SJSA1 (cell line): ENCODE measurements around the gene NCEH1. TPM values are rescaled to one million over a fixed set of nuclear protein-coding genes. Genes with fewer than 3 reads are reported as not detected.
A peak's percentile ranks its signal among the peaks of the same experiment; 100 is the strongest.
"Not testable (repeated sequence)": the region's sequence is repeated elsewhere in the genome, so short reads cannot be mapped to it uniquely, and the experiment has no call there.

Source experiments
- DNase-seq, 2 experiments: peaks; one replicate each; pipeline ENCODE4 v3.0.0-alpha.2; 2015 to 2020; ENCODE audit warnings: low spot score in 2 of 2, low read depth in 1 of 2
- H3K27ac ChIP-seq: fragments of 250-450 bp; sonication (Bioruptor Pico); 2 replicates; pipeline ENCODE4 v1.5.1; 2020; ENCODE audit warnings: mild to moderate bottlenecking, moderate library complexity
- H3K27me3 ChIP-seq: fragments of 250-450 bp; sonication (Bioruptor Pico); replicated peaks from 2 replicates; pipeline ENCODE4 v1.5.1; 2020; ENCODE audit warnings: mild to moderate bottlenecking, moderate library complexity
- H3K36me3 ChIP-seq: fragments of 250-450 bp; sonication (Bioruptor Pico); 2 replicates; pipeline ENCODE4 v1.5.1; 2020; ENCODE audit warnings: mild to moderate bottlenecking
- H3K4me1 ChIP-seq: fragments of 250-450 bp; sonication (Bioruptor Pico); replicated peaks from 2 replicates; pipeline ENCODE4 v1.6.1; 2021; ENCODE audit warnings: mild to moderate bottlenecking
- H3K4me3 ChIP-seq: fragments of 250-450 bp; sonication (Bioruptor Pico); 2 replicates; pipeline ENCODE4 v1.5.1; 2020; ENCODE audit warnings: mild to moderate bottlenecking
- H3K9me3 ChIP-seq: fragments of 250-450 bp; sonication (Bioruptor Pico); replicated peaks from 2 replicates; pipeline ENCODE4 v1.5.1; 2020; ENCODE audit warnings: mild to moderate bottlenecking
- total RNA-seq: library from RNA; depleted of rRNA; stranded (reverse); fragments of >200 nt; shearing (Covaris generic); gene quantifications from 2 replicates; pipeline ENCODE4 v1.2.3, GENCODE V29; 2014

Gene NCEH1
- total RNA-seq, 1 experiment from 2014 or later, result 16.4 TPM

DNA sequence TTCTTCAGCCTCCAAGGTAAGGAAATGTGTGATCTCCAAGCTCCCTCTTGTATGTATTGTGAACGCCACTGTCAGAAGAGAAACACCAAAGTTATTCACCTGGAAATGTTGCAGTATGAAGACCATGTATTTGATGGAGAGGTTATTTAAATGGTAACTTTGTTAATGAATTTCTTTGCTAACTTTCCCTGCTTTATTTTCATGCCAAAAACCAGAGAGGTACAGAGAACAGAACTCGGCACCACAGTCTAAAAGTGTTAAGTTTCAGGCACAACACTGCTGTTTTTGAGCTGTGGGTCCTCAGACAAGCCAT is 114.5 kb downstream of the NCEH1 start:
- Histone ChIP-seq H3K36me3 (no peaks in the 10 kb centered on the region), H3K27me3 (no peaks in the 10 kb centered on the region), H3K4me3 (no peak overlapping the region), H3K4me1 (peaks cover 14% of the 10 kb centered on the region), H3K27ac (peak overlapping the region; percentile 29; the same call in 1 of the 2 replicates), H3K9me3 (no peaks in the 10 kb centered on the region)
- DNase-seq, result no peak

DNA sequence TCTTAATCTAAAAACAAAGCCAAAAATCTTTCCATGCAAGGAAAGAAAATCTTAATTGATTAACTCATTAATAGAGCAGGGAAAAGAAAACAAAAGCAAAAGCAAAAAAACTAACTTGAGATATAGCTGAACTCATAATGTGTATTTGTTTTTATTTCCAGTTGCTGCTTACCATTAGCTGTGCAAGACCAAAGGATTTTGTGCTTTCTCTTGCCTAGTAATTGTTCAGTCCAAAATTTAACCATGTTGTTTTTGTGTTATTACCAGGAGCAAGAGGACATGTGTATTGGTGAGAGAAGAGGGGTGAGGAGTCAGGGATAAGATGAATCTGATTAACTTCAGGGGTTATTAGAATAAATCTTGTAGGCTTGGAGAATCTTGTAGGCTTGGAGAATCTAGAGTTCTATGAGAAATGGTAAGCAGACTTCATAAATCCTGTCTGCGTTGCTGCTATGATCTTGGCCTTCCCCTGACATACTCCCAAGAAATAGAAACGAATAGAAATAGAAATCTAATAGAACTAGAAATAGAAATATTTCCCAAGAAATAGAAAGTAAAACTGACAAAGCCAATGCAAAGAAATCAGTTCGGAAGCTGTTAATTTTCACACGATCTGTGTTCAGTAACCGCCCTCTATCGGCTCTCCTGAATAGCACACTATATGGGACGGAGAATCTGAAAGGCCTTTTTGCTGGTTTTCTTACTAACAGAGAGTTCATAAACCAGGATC is 115.0 kb downstream of the NCEH1 start:
- DNase-seq, result peak in 1 of 2 experiments; percentile 63

DNA sequence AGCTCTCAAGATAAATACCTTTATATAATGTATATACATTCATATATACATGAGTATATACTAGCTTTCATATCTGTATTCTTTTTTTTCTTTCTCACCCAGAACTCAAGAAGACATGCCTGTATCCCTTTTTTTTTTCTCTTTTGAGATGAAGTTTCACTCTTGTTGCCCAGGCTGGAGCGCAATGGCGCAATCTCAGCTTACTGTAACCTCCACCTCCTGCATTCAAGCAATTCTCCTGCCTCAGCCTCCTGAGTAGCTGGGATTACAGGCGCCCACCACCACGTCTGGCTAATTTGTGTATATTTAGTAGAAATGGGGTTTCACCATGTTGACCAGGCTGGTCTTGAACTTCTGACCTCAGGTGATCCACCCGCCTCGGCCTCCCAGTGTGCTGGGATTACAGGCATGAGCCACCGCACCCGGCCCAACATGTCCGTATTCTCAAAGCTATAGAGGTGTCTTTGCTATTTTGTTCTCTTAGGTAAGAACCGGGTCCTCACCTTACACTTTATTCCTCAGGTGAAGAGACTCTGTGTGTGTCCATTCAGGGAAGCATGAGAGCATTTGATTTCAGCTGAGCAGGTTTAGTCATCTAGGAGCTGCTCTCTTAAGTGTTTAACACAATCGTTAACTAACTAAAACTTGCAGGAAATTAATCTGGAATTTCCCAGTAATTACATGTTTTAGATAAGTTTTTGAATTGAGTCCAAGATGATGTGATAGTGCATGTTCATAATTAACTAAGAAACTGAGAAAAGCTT is 115.8 kb downstream of the NCEH1 start:
- not testable (repeated sequence) for H3K27me3 ChIP-seq, H3K4me3 ChIP-seq, H3K36me3 ChIP-seq, H3K27ac ChIP-seq, DNase-seq, H3K9me3 ChIP-seq
- peaks cover 14% of the 10 kb centered on the region for H3K4me1 ChIP-seq

More for the DNA sequence above, 115.0 kb downstream of the NCEH1 start:
- peak overlapping the region; percentile 29 for H3K27ac ChIP-seq
- H3K4me3 ChIP-seq, result peak overlapping the region; percentile 14
- no peaks in the 10 kb centered on the region for H3K9me3 ChIP-seq
- no peaks in the 10 kb centered on the region for H3K36me3 ChIP-seq
- no peaks in the 10 kb centered on the region for H3K27me3 ChIP-seq
- peaks cover 14% of the 10 kb centered on the region for H3K4me1 ChIP-seq

DNA sequence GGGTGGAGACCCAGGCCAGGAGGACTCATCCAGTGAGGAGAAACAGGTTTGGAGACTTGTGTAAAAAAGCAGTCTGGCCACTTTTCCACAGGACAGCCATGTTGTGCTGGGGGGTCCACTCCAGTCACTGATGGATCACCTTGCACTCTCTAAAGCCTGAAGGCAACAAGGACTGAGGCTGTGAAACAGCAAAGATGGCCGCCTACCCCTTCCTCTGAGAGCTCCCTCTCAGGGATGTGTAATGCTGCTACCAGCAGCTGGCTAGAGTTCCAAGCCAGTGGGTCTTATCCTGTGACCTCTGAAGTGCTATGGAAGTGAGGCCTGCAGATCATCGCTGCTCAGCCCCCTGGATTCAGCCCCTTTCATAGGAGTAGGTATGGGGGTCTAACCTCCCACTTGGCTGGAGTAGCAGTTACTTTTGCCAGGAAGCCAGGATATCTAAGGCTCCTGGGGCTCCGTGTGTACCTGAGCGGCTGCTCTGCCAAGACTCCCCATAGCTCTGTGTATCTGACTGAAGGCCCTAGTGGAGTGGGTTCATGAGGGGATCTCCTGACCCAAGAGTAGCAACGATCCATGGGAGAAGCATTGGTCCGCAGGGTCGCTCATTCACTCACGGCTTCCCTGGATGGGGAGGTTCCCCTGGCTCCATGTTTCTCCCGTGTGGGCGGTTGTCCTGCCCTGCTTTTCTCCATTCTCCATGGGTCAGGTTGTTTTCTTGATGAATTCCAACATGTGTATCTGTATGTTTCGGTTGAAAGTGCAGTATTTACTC is 117.8 kb downstream of the NCEH1 start:
- no peak for DNase-seq
- Histone ChIP-seq H3K4me3 (no peak overlapping the region), H3K27ac (no peak overlapping the region), H3K4me1 (peaks cover 14% of the 10 kb centered on the region), H3K27me3 (no peaks in the 10 kb centered on the region), H3K9me3 (no peaks in the 10 kb centered on the region), H3K36me3 (no peaks in the 10 kb centered on the region)

DNA sequence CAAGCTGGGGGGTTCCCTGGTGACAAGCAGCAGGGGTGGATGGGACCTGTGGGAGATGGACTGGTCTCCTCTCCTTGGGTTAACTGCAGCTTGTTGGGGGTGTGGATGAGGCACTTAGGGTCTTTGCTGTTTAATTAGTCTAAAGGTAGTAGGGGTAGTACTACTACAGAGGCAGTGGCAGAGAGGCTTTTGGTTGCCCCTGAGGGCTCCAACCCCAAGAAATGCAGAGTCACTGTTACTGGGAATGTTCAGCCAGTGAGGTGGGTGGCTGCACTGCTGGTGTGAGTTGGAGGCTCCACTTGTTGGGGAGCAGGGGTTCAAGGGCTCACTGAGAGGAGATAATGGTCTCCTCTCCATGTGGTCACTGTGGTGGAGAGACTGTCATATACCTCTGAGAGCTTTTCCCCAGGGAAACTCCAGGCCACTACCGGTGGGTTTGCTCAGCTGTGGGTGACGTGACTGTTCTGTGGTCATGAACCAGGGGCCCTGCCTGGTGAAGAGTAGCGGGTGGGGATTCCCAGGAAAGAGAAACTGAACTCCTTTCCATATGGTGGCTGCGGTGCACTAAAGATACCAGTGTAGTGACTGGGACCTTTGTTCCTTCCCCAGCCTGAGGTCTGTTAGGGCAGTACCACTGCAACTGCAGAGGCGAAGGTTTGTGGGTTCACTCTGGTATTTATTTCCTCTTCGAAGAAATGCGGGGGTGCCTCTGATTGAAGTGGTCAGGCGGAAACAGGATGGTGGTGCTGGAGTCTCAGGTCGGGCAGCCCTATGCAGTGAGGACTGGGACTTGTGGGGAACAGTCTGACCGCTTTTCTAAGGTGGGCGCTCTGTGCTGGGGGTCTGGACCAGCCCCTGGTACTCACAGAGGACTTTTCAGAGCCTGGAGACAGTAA is 118.7 kb downstream of the NCEH1 start:
- H3K9me3 ChIP-seq, result no peaks in the 10 kb centered on the region
- no peaks in the 10 kb centered on the region for H3K27me3 ChIP-seq
- H3K4me3 ChIP-seq, result no peak overlapping the region
- peak; percentile 60 to 69 for DNase-seq
- peaks cover 14% of the 10 kb centered on the region for H3K4me1 ChIP-seq
- H3K27ac ChIP-seq, result peak overlapping the region; percentile 43
- no peaks in the 10 kb centered on the region for H3K36me3 ChIP-seq

DNA sequence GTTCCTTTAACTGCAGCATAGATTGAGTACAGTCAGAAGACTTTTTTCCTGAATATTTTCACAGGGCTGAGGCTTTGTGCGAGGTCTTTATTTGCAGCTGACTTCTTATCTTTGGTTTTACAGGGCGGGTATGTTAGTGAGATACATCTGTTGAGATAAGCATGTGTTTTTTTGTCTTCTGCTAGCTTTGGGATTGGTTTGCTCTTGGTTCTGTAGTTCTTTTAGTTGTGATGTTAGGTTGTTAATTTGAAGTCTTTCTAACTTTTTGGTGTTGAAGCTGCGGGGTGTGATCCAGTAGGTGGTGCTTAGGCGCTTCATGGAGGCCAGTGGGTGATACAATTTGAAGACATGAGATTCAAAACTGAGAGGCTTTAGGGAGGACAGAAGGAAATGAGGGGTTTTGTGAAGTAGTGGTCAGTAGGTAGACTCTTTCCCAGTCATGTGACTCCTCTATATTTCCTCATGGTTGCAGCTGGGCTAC is 119.7 kb downstream of the NCEH1 start:
- no peaks in the 10 kb centered on the region for H3K9me3 ChIP-seq
- H3K27me3 ChIP-seq, result no peaks in the 10 kb centered on the region
- no peak overlapping the region for H3K27ac ChIP-seq
- H3K4me3 ChIP-seq, result no peak overlapping the region
- H3K4me1 ChIP-seq, result peaks cover 19% of the 10 kb centered on the region
- DNase-seq, result no peak
- no peaks in the 10 kb centered on the region for H3K36me3 ChIP-seq

DNA sequence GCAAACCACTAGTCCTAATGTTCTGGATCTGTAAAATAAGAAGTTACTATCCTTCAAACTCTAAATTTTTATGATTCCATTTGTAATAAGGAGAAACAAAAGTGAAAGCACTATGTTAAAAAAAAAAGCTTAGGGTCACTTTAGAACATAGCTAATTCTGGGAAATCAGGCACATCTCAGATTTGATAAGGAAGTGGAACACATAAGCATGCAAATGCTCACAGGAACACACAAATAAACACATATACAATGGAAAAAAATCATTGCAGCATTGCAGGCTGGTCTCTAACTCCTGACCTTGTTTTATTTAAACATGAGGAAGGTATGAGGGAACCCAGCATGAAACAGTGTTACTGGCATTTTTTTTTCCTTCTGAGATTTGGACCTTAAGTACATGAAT is 124.4 kb downstream of the NCEH1 start:
- Histone ChIP-seq H3K4me1 (peaks cover 5% of the 10 kb centered on the region), H3K9me3 (no peaks in the 10 kb centered on the region), H3K27ac (no peak overlapping the region), H3K36me3 (no peaks in the 10 kb centered on the region), H3K4me3 (no peak overlapping the region), H3K27me3 (no peaks in the 10 kb centered on the region)
- DNase-seq, result no peak

DNA sequence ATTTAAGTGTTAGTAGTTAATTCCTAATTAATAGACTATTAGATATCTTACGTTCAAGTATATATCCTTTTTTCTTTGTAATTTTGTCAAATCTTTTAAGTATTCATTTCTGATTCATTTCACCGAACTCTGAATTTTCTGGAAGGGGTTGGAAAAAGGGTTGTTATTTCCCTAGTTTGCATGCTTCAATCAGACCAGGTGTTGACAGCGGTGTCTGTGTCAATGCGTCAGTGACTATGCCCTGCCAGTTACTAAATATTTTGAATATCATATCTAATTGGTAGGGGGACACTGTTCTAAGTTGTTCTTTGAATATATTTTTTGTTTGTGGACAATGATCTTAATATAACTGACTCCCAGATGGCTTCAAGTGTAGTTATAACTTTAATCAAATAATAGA is 124.9 kb downstream of the NCEH1 start:
- Histone ChIP-seq H3K9me3 (no peaks in the 10 kb centered on the region), H3K4me1 (peaks cover 5% of the 10 kb centered on the region), H3K4me3 (no peak overlapping the region), H3K27me3 (no peaks in the 10 kb centered on the region), H3K36me3 (no peaks in the 10 kb centered on the region), H3K27ac (no peak overlapping the region)
- no peak for DNase-seq

DNA sequence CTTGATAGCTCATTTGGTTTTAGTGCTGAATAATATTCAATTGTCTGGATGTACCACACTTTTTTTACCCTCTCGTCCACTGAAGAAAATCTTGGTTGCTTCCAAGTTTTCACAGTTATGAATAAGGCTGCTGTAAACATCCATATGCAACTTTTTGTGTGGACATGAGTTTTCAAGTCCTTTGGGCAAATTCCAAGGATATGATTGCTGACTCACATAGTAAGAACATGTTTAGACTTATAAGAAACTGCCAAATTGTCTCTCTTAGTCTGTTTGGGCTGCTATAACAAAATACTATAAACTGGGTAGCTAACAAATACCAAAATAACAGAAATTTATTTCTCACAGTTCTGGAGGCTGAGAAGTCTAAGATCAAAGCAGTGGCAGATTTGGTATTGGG is 128.2 kb downstream of the NCEH1 start:
- DNase-seq, result no peak
- H3K27me3 ChIP-seq, result no peaks in the 10 kb centered on the region

DNA sequence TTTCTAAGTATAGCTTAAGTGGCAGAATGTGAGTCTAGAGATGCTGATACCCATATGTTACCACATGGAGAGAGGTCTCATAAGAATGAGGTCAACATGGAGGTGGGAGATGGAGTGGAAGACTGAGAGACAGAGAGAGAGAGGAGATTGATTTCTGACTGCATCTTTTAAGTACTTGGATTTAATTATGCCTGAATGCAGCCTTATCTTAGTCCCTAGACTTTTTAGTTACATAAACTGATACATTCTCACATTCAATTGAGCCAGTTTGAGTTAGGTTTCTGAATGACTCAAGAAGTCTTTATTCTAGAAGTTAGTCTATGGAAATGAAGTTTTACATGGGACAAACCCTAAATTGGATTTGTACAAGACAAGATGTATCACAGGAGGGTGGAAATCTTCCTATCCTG is 129.1 kb downstream of the NCEH1 start:
- Histone ChIP-seq H3K27me3 (no peaks in the 10 kb centered on the region), H3K4me1 (peaks cover 2% of the 10 kb centered on the region), H3K9me3 (no peaks in the 10 kb centered on the region), H3K4me3 (no peak overlapping the region), H3K36me3 (no peaks in the 10 kb centered on the region), H3K27ac (no peak overlapping the region)
- no peak for DNase-seq

More for the DNA sequence above, 128.2 kb downstream of the NCEH1 start:
- Histone ChIP-seq H3K36me3 (no peaks in the 10 kb centered on the region), H3K4me1 (peaks cover 5% of the 10 kb centered on the region), H3K27ac (no peak overlapping the region), H3K4me3 (no peak overlapping the region), H3K9me3 (no peaks in the 10 kb centered on the region)

DNA sequence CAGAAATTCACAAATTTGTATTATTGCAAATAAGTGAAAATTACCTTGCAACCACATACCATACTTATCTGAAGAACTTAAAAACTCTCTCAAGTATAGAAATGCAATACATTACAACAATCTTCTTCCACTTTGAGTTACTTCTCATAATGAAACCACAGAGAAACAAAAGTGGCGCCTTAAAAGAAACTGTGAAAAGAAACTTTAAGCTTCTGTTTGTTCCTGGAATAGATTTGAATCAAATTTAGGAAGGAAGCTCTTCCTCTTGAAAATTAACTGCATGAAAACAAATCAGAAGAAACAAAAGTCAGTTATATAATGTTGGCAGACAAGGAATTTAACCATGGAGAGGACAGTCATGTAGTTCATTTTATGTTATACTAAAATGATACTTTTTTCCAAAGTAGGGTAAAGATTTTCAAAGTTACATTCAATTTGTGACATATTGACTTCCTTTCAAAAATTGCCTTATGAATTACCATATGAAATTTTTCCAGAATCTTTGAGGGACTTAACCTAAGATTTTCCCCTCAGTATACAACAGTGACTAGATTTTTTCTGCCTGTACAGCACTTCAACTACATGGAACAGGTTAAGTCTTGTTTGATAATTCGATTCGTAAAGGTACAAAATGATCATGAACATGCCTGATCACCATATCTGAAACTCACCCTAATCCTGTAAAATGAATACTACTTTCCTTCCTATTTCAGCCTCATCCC is 130.0 kb downstream of the NCEH1 start:
- no peaks in the 10 kb centered on the region for H3K9me3 ChIP-seq
- no peak overlapping the region for H3K4me3 ChIP-seq

More for the DNA sequence above, 130.0 kb downstream of the NCEH1 start:
- Histone ChIP-seq H3K4me1 (no peaks in the 10 kb centered on the region), H3K36me3 (no peaks in the 10 kb centered on the region), H3K27ac (no peak overlapping the region), H3K27me3 (no peaks in the 10 kb centered on the region)
- no peak for DNase-seq
